C4-2B (cell line): ENCODE data around the gene GALNT17.

Experiments used
- CTCF ChIP-seq: fragments of 450-650 bp; conservative IDR thresholded peaks from 2 replicates; pipeline ENCODE4 v1.5.1; 2017; ENCODE audit warnings: mild to moderate bottlenecking
- ZFX ChIP-seq: fragments of 450-650 bp; IDR thresholded peaks from 2 replicates; pipeline ENCODE4 v1.6.1; 2017

- no peak for TF ChIP-seq CTCF
- TF ChIP-seq ZFX, result no peak
Measured at GRCh38 chr7:71636329-71636728, 504.4 kb downstream of the GALNT17 start.
